ACC112 (cell line): ENCODE results near the gene HDHD2.
"Not testable (repeated sequence)": the region's sequence is repeated elsewhere in the genome, so short reads cannot be mapped to it uniquely, and the experiment has no call there.

ENCODE experiments used
- H2AFZ ChIP-seq: fragments of 200-600 bp; sonication (generic); one replicate; pipeline ENCODE4 v1.6.0; 2017; ENCODE audit warnings: antibody characterized with exemption, low read length; ENCODE audit not compliant: unreplicated experiment
- H3K27ac ChIP-seq: fragments of 200-600 bp; sonication (generic); 2 replicates; pipeline ENCODE4 v1.5.1; 2014; ENCODE audit warnings: low read depth, mild to moderate bottlenecking, antibody characterized with exemption, low read length, moderate library complexity
- H3K27me3 ChIP-seq: fragments of 200-600 bp; sonication (generic); 2 replicates; pipeline ENCODE4 v1.6.1; 2014; ENCODE audit warnings: mild to moderate bottlenecking, antibody characterized with exemption, low read length, moderate library complexity, mixed read lengths; ENCODE audit not compliant: insufficient read depth
- H3K36me3 ChIP-seq: fragments of 200-600 bp; sonication (generic); 2 replicates; pipeline ENCODE4 v1.6.1; 2016; ENCODE audit warnings: mild to moderate bottlenecking, antibody characterized with exemption, low read length, moderate library complexity, mixed read lengths; ENCODE audit not compliant: insufficient read depth
- H3K4me1 ChIP-seq: fragments of 200-600 bp; sonication (generic); one replicate; pipeline ENCODE4 v1.6.1; 2016; ENCODE audit warnings: low read length, mixed read lengths; ENCODE audit not compliant: insufficient read depth, unreplicated experiment, control insufficient read depth
- H3K4me3 ChIP-seq: fragments of 200-600 bp; sonication (generic); 2 replicates; pipeline ENCODE4 v1.5.1; 2014; ENCODE audit warnings: mild to moderate bottlenecking, low read depth, low read length
- H3K79me2 ChIP-seq: fragments of 200-600 bp; sonication (generic); one replicate; pipeline ENCODE4 v1.6.0; 2016; ENCODE audit warnings: low read length; ENCODE audit not compliant: control insufficient read depth, unreplicated experiment, insufficient read depth

Gene HDHD2

DNA sequence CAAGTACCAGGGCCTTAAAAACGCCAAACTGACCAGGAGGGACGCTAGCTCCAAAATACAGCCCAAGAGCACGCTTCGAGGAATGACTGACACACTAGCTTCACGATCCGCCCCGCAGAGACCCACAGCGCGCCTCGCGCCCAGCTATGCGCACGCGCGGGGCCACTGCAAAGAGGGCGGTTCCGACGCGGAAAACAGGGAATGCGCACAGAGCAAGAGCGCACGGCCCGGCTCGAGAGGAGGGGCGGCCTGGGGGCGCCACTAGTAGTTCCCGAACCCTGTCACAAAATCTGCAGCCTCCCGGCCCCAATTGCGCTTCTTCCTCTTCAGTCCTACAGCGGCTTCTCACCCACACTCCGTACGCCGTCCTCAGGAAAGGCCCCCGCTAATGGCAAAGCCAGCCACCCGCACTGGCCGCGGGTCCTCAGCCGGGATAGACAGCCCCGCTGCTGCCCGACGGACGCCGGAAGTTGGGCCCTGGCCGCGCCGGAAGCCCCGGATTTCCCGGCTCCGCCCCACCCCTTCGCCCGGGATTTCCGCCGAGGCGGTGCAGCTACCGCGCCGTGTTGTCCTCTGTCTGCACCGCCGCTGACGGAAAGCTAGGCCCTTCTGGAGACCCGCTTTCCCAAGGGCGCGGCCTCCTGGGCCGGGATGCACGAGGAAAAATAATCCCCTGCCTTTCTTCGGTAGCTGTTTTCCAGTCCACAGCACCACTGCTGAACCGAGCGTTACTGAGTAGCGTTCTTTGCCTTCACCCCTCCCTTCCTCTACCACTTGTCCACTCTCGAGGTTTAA, at the start of gene HDHD2:
Gene HDHD2 (minus strand): TSS at position 472 of the 795 bp plus-strand sequence. CDS start 14,061 bp downstream, outside the sequence.
- Histone ChIP-seq H2AFZ (peak within 1 kb of the TSS; percentile 93), H3K4me1 (peaks cover 11% of the 10 kb centered on the region), H3K27me3 (no peaks in the 10 kb centered on the region), H3K27ac (peak within 1 kb of the TSS; percentile 81), H3K36me3 (peaks cover 12% of the 10 kb centered on the region; the same call in 1 of the 2 replicates), H3K4me3 (peak within 1 kb of the TSS; percentile 97), H3K79me2 (peaks cover 44% of the 10 kb centered on the region)

DNA sequence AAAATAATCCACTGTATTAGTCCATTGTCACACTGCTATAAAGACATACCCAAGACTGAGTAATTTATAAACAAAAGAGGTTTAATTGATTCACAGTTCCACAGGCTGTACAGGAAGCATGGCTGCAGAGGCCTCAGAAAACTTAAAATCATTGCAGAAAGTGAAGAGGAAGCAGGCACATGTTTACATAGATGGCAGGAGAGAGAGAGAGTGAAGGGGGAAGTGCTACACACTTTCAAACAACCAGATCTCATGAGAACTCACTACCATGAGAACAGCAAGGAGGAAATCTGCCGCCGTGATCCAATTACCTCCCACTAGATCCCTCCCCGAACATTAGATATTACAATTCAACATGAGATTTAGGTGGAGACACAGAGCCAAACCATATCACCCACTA, 45.7 kb upstream of the HDHD2 start:
- H3K4me1 ChIP-seq, H3K79me2 ChIP-seq: not testable (repeated sequence)

GRCh38 chr18:47191961-47192360, 41.7 kb upstream of the HDHD2 start:
- H2AFZ ChIP-seq: no peak overlapping the region
- no peak overlapping the region for H3K4me3 ChIP-seq
- peaks cover 44% of the 10 kb centered on the region for H3K27me3 ChIP-seq
- H3K4me1 ChIP-seq: no peaks in the 10 kb centered on the region
- no peak overlapping the region for H3K27ac ChIP-seq
- H3K79me2 ChIP-seq: no peaks in the 10 kb centered on the region
- H3K36me3 ChIP-seq: no peaks in the 10 kb centered on the region

More for the DNA sequence above, 45.7 kb upstream of the HDHD2 start:
- peaks cover 51% of the 10 kb centered on the region for H3K27me3 ChIP-seq
- H3K36me3 ChIP-seq, H3K4me3 ChIP-seq, H3K27ac ChIP-seq, H2AFZ ChIP-seq: not testable (repeated sequence)

DNA sequence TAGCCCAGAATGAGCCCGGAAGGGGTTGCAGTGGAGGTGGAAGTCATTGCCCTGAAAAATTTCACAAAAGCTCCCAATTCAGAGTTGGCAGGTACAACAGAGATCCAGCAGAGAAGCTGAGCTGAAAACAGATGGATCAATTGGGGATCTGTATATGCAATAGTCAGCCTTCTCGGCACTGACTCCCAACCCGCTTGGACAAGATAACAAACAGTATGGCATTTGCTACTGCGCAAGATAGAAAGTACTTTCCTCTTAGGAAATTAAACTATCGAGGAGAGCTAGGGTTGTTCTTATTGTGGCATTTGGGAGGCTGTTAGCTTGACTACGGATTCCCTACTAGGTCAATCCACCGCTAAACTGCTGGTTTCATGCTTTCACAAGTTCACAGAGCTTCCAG, 37.4 kb upstream of the HDHD2 start:
- Histone ChIP-seq H3K4me1 (no peaks in the 10 kb centered on the region), H3K4me3 (no peak overlapping the region), H3K79me2 (no peaks in the 10 kb centered on the region), H3K27me3 (peaks cover 30% of the 10 kb centered on the region), H2AFZ (no peak overlapping the region), H3K36me3 (no peaks in the 10 kb centered on the region), H3K27ac (no peak overlapping the region)

GRCh38 chr18:47184419-47185050, 34.2 kb upstream of the HDHD2 start:
- Histone ChIP-seq H3K27me3 (peaks cover 42% of the 10 kb centered on the region), H3K79me2 (no peaks in the 10 kb centered on the region), H2AFZ (no peak overlapping the region), H3K4me3 (no peak overlapping the region), H3K36me3 (no peaks in the 10 kb centered on the region), H3K27ac (no peak overlapping the region), H3K4me1 (no peaks in the 10 kb centered on the region)

DNA sequence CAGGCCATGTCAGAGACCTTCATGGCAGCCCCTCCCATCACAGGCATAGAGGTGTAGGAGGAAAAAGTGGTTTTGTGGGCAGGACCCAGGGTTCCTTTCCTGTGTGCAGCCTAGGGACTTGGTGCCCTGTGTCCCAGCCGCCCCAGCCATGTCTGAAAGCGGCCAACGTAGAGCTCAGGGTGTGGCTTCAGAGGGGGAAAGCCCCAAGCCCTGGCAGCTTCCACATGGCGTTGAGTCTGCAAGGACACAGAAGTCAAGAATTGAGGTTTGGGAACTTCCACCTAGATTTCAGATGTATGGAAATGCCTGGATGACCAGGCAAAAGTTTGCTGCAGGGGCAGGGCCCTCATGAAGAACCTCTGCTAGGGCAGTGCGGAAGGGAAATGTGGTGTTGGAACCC, 31.9 kb upstream of the HDHD2 start:
- not testable (repeated sequence) for H2AFZ ChIP-seq, H3K4me1 ChIP-seq, H3K4me3 ChIP-seq, H3K36me3 ChIP-seq, H3K79me2 ChIP-seq, H3K27ac ChIP-seq
- peaks cover 27% of the 10 kb centered on the region for H3K27me3 ChIP-seq

DNA sequence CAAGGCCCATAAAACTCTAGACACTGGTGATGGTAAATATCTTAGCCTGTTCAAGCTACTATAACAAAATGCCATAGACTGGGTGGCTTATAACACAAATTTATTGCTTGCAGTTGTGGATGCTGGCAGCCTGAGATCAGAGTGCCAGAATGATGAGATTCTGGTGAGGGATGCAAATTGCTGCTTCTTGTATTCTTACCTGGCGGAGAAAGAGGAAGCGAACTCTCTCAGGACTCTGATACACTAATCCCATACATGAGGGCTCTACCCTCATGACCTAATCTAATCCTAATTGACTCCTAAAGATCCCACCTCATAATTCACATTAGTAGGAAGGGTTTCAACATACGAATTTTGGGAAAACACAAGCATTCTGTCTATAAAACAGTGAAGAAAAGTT, 30.5 kb upstream of the HDHD2 start:
- Histone ChIP-seq H3K4me3 (no peak overlapping the region), H2AFZ (no peak overlapping the region), H3K4me1 (no peaks in the 10 kb centered on the region), H3K27ac (no peak overlapping the region), H3K27me3 (peaks cover 21% of the 10 kb centered on the region; the same call in 1 of the 2 replicates), H3K36me3 (no peaks in the 10 kb centered on the region), H3K79me2 (peaks cover 4% of the 10 kb centered on the region)

DNA sequence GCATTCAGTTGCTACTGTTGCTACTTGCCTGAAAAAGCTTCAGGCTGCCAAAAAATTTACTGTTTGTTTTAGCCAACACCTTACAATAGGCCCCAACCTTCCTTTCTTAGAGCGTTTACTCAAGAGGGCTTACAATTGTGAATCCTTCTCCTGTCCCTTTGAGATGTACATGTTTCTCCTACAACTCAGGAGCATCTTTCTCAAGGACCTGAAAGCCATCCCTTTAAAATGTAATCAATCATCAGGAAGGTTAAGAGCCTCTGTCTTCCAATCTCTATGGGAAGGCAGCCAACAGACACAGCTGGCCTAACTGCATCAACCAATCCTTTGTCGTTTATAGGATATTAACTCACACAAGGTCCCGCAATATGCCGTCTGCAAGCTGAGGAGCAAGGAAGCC, 29.2 kb upstream of the HDHD2 start:
- H3K4me3 ChIP-seq: no peak overlapping the region
- H3K36me3 ChIP-seq: no peaks in the 10 kb centered on the region
- peaks cover 21% of the 10 kb centered on the region; the same call in 1 of the 2 replicates for H3K27me3 ChIP-seq
- peaks cover 4% of the 10 kb centered on the region for H3K4me1 ChIP-seq
- peaks cover 17% of the 10 kb centered on the region for H3K79me2 ChIP-seq
- H3K27ac ChIP-seq: no peak overlapping the region
- no peak overlapping the region for H2AFZ ChIP-seq

DNA sequence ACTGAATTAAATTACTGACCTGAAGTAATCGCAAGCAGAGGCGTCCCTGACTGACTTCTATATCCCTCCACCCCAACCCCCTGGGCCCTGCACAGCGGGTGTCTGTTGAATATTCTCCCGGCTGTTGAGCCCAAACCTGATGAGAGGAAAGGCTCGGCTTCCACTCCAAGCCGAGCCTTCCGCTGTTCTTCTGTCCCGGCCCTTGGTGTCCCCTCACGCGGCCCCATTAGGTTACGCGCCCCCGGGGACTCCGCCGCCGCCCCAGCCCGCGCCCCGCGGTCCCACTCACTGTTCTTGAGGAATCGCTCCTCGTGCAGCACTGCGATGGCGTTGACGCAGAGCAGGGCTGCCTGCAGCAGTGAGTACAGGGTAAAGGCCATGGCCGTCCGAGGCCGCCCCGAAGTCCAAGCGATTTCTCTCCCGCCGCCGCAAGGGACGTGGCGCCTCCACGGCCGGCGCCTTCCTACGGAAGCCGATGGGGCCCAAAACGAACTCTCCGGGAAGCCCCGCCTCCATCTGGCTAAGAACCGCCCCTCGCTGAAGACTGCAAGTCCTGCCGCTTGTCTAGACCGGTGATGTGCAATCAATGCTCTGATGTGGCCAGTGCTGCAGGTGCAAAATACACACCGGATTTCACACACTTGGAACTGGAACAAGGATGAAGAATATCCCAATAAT, 25.7 kb upstream of the HDHD2 start, which contains the start of gene IER3IP1:
Gene IER3IP1 (minus strand): TSS at position 467 of the 678 bp plus-strand sequence. CDS start 87 bp downstream, at position 380.
- Histone ChIP-seq H3K79me2 (peaks cover 51% of the 10 kb centered on the region), H2AFZ (peak within 1 kb of the TSS; percentile 84)

DNA sequence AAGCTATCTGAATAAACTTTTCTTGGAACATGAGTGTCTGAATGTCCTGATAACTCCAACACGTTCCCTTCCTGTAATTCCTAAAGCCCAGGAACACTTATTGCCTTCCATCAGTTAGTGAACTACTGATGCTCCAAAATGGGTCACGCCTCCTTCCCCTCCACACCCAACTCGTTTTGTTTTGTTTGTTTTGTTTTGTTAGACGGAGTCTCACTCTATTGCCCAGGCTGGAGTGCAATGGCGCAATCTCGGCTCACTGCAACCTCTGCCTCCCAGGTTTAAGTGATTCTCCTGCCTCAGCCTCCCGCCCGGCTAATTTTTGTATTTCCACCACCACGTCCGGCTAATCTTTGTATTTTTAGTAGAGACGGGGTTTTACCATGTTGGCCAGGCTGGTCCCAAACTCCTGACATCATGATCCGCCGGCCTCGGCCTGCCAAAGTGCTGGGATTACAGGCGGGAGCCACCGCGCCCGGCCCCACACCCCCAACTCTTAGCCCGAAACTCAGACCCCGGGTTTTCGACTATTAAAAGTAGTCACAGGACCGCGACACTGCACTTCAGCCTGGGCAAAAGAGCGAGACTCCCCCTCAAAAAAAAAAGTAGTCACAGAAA, 25.1 kb upstream of the HDHD2 start:
- Histone ChIP-seq H3K4me3 (peak overlapping the region; percentile 91), H3K27me3 (0 out of 2 replicates have a peak, but pooled peaks cover 9% of the 10 kb centered on the region), H3K36me3 (peaks cover 9% of the 10 kb centered on the region; the same call in 1 of the 2 replicates), H3K27ac (peak overlapping the region; percentile 73; the same call in 1 of the 2 replicates), H3K4me1 (peaks cover 13% of the 10 kb centered on the region), H2AFZ (peak overlapping the region; percentile 84), H3K79me2 (peaks cover 57% of the 10 kb centered on the region)

More for the DNA sequence above, 25.7 kb upstream of the HDHD2 start, which contains the start of gene IER3IP1:
- peaks cover 9% of the 10 kb centered on the region; the same call in 1 of the 2 replicates for H3K36me3 ChIP-seq
- H3K4me1 ChIP-seq: peaks cover 13% of the 10 kb centered on the region
- peaks cover 15% of the 10 kb centered on the region; the same call in 1 of the 2 replicates for H3K27me3 ChIP-seq
- peak within 1 kb of the TSS; percentile 91 for H3K4me3 ChIP-seq
- H3K27ac ChIP-seq: peak within 1 kb of the TSS; percentile 73
